ENCODE data around the gene SLC22A15. TPM values are rescaled to one million over a fixed set of nuclear protein-coding genes. Genes with fewer than 3 reads are reported as not detected.

The SLC22A15 gene
- total RNA-seq, 2 experiments from 2014 or later: 0.12 to 0.17 TPM

- CTCF ChIA-PET: interaction anchor here (0.9 kb wide), 1 partner anchor 93 kb away, joined by 4 read pairs; no protein-coding TSS in a partner anchor
- no peak overlapping the region for H3K4me3 Mint-ChIP-seq
- DNase-seq: no peak
- H3K36me3 Mint-ChIP-seq (ENCODE audit: low read depth): no peaks in the 10 kb centered on the region
- H3K4me1 Mint-ChIP-seq (ENCODE audit: low read depth): no peaks in the 10 kb centered on the region
- no peaks in the 10 kb centered on the region for H3K9me3 Mint-ChIP-seq
- H3K27me3 Mint-ChIP-seq (ENCODE audit: low read depth): peaks cover 3% of the 10 kb centered on the region
- intact Hi-C loops (cut with micrococcal nuclease): no loop called here
- no peak overlapping the region for H3K27ac Mint-ChIP-seq
Measured at GRCh38 chr1:116113615-116114014, 137.3 kb downstream of the SLC22A15 start.

- Mint-ChIP-seq H3K27ac (no peak overlapping the region), H3K4me3 (no peak overlapping the region), H3K27me3 (ENCODE audit: low read depth) (peaks cover 3% of the 10 kb centered on the region), H3K9me3 (no peaks in the 10 kb centered on the region), H3K36me3 (ENCODE audit: low read depth) (no peaks in the 10 kb centered on the region), H3K4me1 (ENCODE audit: low read depth) (no peaks in the 10 kb centered on the region)
- DNase-seq: no peak
- intact Hi-C loops (cut with micrococcal nuclease): no loop called here
- CTCF ChIA-PET: no interaction called here
Measured at GRCh38 chr1:116115476-116116439, 139.4 kb downstream of the SLC22A15 start.

GRCh38 chr1:116118471-116118870 lies 142.2 kb downstream of the SLC22A15 start:
- intact Hi-C loops (cut with micrococcal nuclease): no loop called here
- DNase-seq: no peak
- Mint-ChIP-seq H3K27me3 (ENCODE audit: low read depth) (peaks cover 3% of the 10 kb centered on the region), H3K4me1 (ENCODE audit: low read depth) (no peaks in the 10 kb centered on the region), H3K27ac (no peak overlapping the region), H3K36me3 (ENCODE audit: low read depth) (no peaks in the 10 kb centered on the region), H3K4me3 (no peak overlapping the region), H3K9me3 (no peaks in the 10 kb centered on the region)
- CTCF ChIA-PET: interaction anchor here (0.7 kb wide), 1 partner anchor 372 kb away, joined by 7 read pairs; no protein-coding TSS in a partner anchor

Other genes starting within 250 kb of the SLC22A15 start
- gene CASQ2, start 207.8 kb upstream of the SLC22A15 start, total RNA-seq: not detected
- not detected for gene NHLH2, start 135.4 kb upstream of the SLC22A15 start, total RNA-seq
- not detected for gene MAB21L3, start 134.9 kb downstream of the SLC22A15 start, total RNA-seq

Data from activated naive CD4-positive, alpha-beta T cell treated with anti-CD3 and anti-CD28 coated beads for 36 hours (primary cell).